Measurements from ENCODE around the gene BPIFB1.

BPIFB1 gene

DNA sequence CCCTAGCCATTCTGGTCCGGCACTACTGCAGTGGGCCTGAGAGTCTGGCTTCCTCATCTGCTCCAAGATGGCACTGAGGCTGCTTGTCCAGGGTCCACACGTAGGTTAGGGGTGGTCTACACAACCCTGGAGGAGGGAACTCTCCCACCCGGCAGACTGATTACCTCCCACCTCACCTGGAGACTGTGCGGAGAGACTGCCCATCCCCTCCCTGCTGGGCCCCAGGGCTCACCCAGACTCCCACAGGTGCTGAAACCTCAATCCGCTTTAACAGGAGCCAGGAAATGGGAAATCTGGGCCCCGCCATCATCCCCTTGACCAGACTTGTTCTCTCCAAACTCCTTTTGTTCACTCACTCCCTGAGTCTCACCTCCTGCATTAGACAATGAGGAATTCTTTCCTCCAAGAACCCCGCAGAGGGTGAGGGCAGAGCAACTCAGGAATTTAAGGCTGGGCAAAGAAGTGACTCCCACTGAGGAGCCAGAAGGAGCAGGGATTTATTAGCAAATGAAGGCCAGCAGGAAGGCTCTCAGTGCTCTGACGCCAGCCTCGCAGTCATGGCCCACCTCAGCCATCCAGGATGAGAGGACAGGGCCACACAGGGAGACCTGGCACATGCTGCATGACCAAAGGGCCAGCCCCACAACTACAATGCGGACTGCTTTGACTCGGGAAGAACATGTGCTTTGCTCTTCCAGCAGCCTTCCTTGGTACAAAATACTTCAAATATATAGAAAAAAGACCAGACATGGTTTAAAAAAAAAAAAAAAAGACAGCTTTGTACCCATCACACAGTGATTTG, 65.3 kb downstream of the BPIFB1 start:
- H3K27ac Mint-ChIP-seq: no peak overlapping the region
- H3K36me3 Mint-ChIP-seq: no peaks in the 10 kb centered on the region
- no peak overlapping the region for H3K4me3 Mint-ChIP-seq
- no peaks in the 10 kb centered on the region for H3K27me3 Mint-ChIP-seq
- H3K9me3 Mint-ChIP-seq: no peaks in the 10 kb centered on the region
- peaks cover 4% of the 10 kb centered on the region for H3K4me1 Mint-ChIP-seq

- Mint-ChIP-seq H3K27ac (no peak overlapping the region), H3K4me3 (no peak overlapping the region), H3K27me3 (no peaks in the 10 kb centered on the region), H3K36me3 (peaks cover 2% of the 10 kb centered on the region), H3K9me3 (no peaks in the 10 kb centered on the region), H3K4me1 (peaks cover 4% of the 10 kb centered on the region)
These were observed 66.5 kb downstream of the BPIFB1 start for GRCh38 chr20:33349493-33349892.

DNA sequence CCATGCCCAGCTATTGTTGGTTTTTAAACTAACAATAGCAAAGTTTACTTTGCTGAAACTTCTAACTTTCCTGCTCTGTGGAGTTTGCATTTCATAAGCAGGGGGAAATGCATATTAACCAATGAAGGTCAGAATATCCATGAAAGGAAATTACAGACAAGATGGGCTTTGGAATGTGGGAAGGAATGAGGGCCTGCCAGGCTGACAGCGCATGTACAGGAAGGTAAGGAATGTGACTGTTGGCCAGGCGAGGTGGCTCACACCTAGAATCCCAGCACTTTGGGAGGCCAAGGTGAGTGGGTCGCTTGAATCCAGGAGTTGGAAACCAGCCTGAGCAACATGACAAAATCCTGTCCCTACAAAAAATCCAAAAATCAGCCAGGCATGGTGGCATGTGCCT, 68.7 kb downstream of the BPIFB1 start:
- H3K27ac Mint-ChIP-seq: no peak overlapping the region
- H3K4me1 Mint-ChIP-seq: no peaks in the 10 kb centered on the region
- no peaks in the 10 kb centered on the region for H3K27me3 Mint-ChIP-seq
- H3K36me3 Mint-ChIP-seq: peaks cover 2% of the 10 kb centered on the region
- no peak overlapping the region for H3K4me3 Mint-ChIP-seq
- no peaks in the 10 kb centered on the region for H3K9me3 Mint-ChIP-seq

DNA sequence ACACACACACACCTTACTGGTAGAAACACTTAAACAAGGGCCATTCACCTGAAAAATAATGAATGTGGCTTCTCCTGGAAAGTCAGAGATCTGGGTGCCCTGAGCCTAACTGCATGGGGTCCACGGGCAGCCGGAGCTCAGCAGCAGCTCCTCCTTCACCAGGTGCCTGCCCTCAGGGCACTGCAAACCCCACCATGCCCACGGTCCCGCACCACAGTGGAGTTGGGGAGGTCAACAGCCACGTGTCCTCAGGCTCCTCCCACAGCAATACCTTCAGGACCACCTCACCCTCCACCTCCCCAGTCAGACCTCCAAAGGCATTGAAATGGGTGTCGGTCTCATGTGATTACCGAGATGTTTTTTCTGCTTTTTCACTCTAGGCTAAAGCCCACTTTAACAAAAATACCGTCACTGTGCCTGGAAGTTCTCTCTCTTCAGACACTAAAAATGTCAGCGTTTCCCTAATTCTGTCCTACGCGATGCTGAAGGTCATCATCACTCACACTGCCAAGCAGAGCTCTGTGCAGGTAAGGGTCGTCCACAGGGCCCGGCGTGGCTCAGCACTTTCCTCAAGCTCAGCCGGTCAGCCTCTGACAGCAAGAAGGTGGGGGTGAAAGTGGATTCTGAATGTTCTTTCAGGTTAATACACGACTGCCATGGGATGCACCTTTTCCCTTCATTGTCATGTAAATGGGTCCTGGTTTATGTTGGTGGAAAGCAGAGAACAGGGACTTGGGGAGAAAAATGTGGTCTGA, 69.4 kb downstream of the BPIFB1 start:
- H3K9me3 Mint-ChIP-seq: no peaks in the 10 kb centered on the region
- H3K27ac Mint-ChIP-seq: no peak overlapping the region
- no peaks in the 10 kb centered on the region for H3K27me3 Mint-ChIP-seq
- H3K4me3 Mint-ChIP-seq: no peak overlapping the region
- H3K36me3 Mint-ChIP-seq: peaks cover 2% of the 10 kb centered on the region
- H3K4me1 Mint-ChIP-seq: no peaks in the 10 kb centered on the region

GRCh38 chr20:33353013-33353402, 70.0 kb downstream of the BPIFB1 start:
- H3K27me3 Mint-ChIP-seq: no peaks in the 10 kb centered on the region
- no peaks in the 10 kb centered on the region for H3K4me1 Mint-ChIP-seq
- H3K36me3 Mint-ChIP-seq: peaks cover 2% of the 10 kb centered on the region
- H3K27ac Mint-ChIP-seq: no peak overlapping the region
- H3K4me3 Mint-ChIP-seq: no peak overlapping the region
- H3K9me3 Mint-ChIP-seq: no peaks in the 10 kb centered on the region

Measured in activated naive CD4-positive, alpha-beta T cell treated with anti-CD3 and anti-CD28 coated beads, Interleukin-2, amount 50 U/mL, for 24 hours (primary cell).